Measurements from ENCODE around the gene CYP24A1. TPM values are rescaled to one million over a fixed set of nuclear protein-coding genes. Genes with fewer than 3 reads are reported as not detected.

The CYP24A1 gene
- polyA plus RNA-seq, 1 donor from 2014 or later: 0.12 TPM

DNA sequence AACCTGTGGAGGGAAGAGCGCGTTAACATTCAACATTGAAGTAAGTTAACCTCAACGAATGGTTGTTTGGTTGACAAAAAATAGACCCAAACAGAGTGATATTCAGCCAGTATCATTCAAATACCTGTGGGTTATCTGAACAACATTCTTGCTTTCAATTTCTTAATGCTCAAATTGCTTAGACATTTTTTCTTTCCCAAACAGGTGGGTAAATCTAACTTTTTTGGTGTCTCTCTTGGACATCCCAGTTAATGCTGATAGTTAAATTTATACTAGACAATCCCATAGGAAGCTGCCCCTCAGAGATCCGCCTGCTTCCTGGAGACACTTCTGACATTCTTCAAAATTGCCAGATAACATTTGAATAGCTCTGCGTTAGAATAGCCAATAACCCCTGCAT is 20.0 kb upstream of the CYP24A1 start:
- Histone ChIP-seq H4K20me1 (ENCODE audit: insufficient read depth) (no peaks in the 10 kb centered on the region), H3K36me3 (ENCODE audit: insufficient read depth, low read length) (no peaks in the 10 kb centered on the region), H2AFZ (ENCODE audit: low read depth, low read length) (no peak overlapping the region), H3K27ac (ENCODE audit: low read length) (no peak overlapping the region), H3K9me2 (ENCODE audit: insufficient read depth, low read length) (no peaks in the 10 kb centered on the region), H3K4me2 (ENCODE audit: low read length) (no peak overlapping the region), H3K9ac (ENCODE audit: low read length) (no peak overlapping the region), H3K4me3 (ENCODE audit: low read length) (no peak overlapping the region), H3F3A (ENCODE audit: insufficient read depth, low read length, poor library complexity, severe bottlenecking) (no peaks in the 10 kb centered on the region), H3K79me2 (replicated peaks; ENCODE audit: insufficient read depth, low read length) (no peaks in the 10 kb centered on the region), H3K27me3 (ENCODE audit: insufficient read depth, low read depth, low read length) (no peaks in the 10 kb centered on the region), H3K9me3 (ENCODE audit: low read length) (no peaks in the 10 kb centered on the region)
- no peak for TF ChIP-seq POLR2AphosphoS5 (IDR thresholded peaks at IDR 0.05)
- TF ChIP-seq RAD21 (conservative IDR thresholded peaks at IDR 0.05): no peak
- no peak for TF ChIP-seq EP300 (conservative IDR thresholded peaks at IDR 0.05; ENCODE audit: poor library complexity, severe bottlenecking)
- TF ChIP-seq, protein P1, sequence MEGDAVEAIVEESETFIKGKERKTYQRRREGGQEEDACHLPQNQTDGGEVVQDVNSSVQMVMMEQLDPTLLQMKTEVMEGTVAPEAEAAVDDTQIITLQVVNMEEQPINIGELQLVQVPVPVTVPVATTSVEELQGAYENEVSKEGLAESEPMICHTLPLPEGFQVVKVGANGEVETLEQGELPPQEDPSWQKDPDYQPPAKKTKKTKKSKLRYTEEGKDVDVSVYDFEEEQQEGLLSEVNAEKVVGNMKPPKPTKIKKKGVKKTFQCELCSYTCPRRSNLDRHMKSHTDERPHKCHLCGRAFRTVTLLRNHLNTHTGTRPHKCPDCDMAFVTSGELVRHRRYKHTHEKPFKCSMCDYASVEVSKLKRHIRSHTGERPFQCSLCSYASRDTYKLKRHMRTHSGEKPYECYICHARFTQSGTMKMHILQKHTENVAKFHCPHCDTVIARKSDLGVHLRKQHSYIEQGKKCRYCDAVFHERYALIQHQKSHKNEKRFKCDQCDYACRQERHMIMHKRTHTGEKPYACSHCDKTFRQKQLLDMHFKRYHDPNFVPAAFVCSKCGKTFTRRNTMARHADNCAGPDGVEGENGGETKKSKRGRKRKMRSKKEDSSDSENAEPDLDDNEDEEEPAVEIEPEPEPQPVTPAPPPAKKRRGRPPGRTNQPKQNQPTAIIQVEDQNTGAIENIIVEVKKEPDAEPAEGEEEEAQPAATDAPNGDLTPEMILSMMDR (IDR thresholded peaks at IDR 0.05; ENCODE audit: poor library complexity, severe bottlenecking): no peak
- no peak for TF ChIP-seq TAF1 (IDR thresholded peaks at IDR 0.05; ENCODE audit: low read depth)
- TF ChIP-seq, protein P2, sequence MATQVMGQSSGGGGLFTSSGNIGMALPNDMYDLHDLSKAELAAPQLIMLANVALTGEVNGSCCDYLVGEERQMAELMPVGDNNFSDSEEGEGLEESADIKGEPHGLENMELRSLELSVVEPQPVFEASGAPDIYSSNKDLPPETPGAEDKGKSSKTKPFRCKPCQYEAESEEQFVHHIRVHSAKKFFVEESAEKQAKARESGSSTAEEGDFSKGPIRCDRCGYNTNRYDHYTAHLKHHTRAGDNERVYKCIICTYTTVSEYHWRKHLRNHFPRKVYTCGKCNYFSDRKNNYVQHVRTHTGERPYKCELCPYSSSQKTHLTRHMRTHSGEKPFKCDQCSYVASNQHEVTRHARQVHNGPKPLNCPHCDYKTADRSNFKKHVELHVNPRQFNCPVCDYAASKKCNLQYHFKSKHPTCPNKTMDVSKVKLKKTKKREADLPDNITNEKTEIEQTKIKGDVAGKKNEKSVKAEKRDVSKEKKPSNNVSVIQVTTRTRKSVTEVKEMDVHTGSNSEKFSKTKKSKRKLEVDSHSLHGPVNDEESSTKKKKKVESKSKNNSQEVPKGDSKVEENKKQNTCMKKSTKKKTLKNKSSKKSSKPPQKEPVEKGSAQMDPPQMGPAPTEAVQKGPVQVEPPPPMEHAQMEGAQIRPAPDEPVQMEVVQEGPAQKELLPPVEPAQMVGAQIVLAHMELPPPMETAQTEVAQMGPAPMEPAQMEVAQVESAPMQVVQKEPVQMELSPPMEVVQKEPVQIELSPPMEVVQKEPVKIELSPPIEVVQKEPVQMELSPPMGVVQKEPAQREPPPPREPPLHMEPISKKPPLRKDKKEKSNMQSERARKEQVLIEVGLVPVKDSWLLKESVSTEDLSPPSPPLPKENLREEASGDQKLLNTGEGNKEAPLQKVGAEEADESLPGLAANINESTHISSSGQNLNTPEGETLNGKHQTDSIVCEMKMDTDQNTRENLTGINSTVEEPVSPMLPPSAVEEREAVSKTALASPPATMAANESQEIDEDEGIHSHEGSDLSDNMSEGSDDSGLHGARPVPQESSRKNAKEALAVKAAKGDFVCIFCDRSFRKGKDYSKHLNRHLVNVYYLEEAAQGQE (IDR thresholded peaks at IDR 0.05; ENCODE audit: borderline replicate concordance): no peak
- no peak for TF ChIP-seq MXI1 (conservative IDR thresholded peaks at IDR 0.05; ENCODE audit: poor library complexity, severe bottlenecking)
- TF ChIP-seq EZH2 (IDR thresholded peaks at IDR 0.05; ENCODE audit: borderline replicate concordance, insufficient read depth, low read length, poor library complexity, severe bottlenecking): no peak
- TF ChIP-seq SMC3 (conservative IDR thresholded peaks at IDR 0.05; ENCODE audit: poor library complexity): no peak

DNA sequence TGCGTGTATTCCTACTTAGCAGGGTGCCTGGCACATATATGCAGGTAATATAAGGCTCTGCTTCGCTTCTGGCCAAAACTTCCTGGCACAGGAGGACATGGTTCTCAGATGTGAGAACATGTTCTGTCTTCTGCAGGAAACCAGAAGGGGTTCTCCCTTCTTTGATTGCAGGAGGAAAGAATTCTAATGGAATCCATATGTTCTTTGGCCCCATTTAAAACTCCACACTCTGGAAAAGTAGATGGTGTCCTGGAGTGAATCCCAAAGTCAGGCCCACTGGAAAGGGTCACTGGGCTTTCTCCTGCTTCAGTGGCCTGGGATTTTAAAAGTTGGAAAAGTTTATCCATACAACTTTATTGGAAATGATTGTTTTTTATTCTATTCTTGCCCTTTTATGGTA is 16.4 kb upstream of the CYP24A1 start:
- no peaks in the 10 kb centered on the region for H3K27me3 ChIP-seq (ENCODE audit: insufficient read depth, low read depth, low read length)
- H3K36me3 ChIP-seq (ENCODE audit: insufficient read depth, low read length): no peaks in the 10 kb centered on the region
- H2AFZ ChIP-seq (ENCODE audit: low read depth, low read length): no peak overlapping the region
- H3K4me3 ChIP-seq (ENCODE audit: low read length): no peak overlapping the region
- TF ChIP-seq, protein P1 (IDR thresholded peaks at IDR 0.05; ENCODE audit: poor library complexity, severe bottlenecking): no peak
- TF ChIP-seq SMC3 (conservative IDR thresholded peaks at IDR 0.05; ENCODE audit: poor library complexity) (no peak), TAF1 (IDR thresholded peaks at IDR 0.05; ENCODE audit: low read depth) (no peak), MXI1 (conservative IDR thresholded peaks at IDR 0.05; ENCODE audit: poor library complexity, severe bottlenecking) (no peak), RAD21 (conservative IDR thresholded peaks at IDR 0.05) (no peak)
- H3K9me3 ChIP-seq (ENCODE audit: low read length): no peaks in the 10 kb centered on the region
- H3K79me2 ChIP-seq (replicated peaks; ENCODE audit: insufficient read depth, low read length): no peaks in the 10 kb centered on the region
- no peak overlapping the region for H3K9ac ChIP-seq (ENCODE audit: low read length)
- H3F3A ChIP-seq (ENCODE audit: insufficient read depth, low read length, poor library complexity, severe bottlenecking): no peaks in the 10 kb centered on the region
- H3K27ac ChIP-seq (ENCODE audit: low read length): no peak overlapping the region
- no peaks in the 10 kb centered on the region for H4K20me1 ChIP-seq (ENCODE audit: insufficient read depth)
- no peaks in the 10 kb centered on the region for H3K9me2 ChIP-seq (ENCODE audit: insufficient read depth, low read length)
- H3K4me2 ChIP-seq (ENCODE audit: low read length): no peak overlapping the region
